ENCODE measurements around the gene CDK5R2.

The CDK5R2 gene

DNA sequence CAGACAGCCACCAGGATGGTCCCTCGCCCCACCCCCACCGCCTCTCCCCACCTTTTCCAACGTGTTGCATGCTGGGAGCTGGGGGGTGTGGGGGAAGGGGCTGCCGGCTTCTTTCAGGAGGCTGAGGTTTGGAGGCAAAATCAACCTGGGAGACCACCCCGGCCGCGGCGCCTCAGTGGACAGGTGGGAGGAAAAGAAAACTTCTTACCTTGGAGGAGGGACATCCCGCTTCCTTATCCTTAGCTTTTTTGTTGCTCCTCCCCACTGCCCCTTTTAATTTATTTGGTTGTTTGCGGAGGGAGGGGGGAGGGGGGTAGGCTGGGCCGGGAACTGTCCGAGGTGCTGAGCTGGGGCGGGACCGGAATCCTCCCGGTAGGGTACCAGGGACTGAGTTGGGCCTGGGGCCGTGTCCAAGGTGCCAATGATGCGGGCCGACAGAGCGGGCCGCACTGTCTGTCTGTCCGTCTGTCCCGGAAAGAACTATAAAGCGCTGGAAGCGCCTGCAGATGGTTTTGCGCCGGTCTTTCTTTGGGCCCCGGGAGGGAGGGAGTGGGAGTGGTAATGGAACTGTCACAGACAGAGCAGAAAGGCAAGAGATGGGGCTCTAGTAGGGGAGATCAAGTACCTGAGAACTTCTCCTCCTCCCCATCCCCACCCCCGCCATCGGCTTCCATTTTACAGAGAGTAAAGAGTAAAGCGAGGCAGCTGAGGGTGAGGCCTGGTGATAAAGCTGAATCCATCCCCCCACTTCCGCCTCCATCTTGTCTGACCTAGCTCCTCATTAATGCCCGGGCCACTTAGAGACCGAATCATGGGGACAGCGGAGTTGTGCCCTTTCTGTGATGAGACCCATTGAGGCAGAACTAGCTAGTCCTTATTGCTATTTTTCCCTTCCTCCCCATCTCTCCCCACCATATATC is 2.4 kb downstream of the CDK5R2 start:
- DNase-seq (ENCODE audit: low spot score) = peak; percentile 81

- DNase-seq (ENCODE audit: low spot score) = peak; percentile 97
These were observed 3.5 kb downstream of the CDK5R2 start for GRCh38 chr2:218962859-218963492.

GRCh38 chr2:218963601-218964000 is 4.1 kb downstream of the CDK5R2 start:
- DNase-seq (ENCODE audit: low spot score) = no peak

GRCh38 chr2:218964041-218964771 is 4.7 kb downstream of the CDK5R2 start:
- DNase-seq (ENCODE audit: low spot score) = no peak

DNA sequence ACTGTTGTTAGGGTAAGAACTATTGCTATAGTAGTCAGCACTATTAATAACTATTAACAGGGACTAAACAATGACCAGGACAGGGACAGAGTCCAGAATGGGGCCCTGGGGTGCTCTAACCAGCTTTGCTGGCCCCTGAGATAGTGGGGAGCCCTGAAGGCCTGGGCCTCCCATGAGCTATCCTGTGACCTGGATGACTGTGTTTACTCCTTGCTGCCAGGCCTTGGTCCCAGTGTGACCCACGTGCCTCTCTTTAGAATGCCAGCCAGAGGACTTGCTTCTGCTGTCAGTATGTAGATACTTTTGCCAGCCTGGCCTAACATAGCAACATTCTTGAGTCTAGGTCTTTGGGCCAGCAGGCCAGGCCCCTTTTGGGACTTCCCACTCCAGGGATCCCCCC is 11.4 kb downstream of the CDK5R2 start:
- DNase-seq (ENCODE audit: low spot score) = no peak

GRCh38 chr2:218975060-218975777 is 15.8 kb downstream of the CDK5R2 start:
- DNase-seq (ENCODE audit: low spot score) = no peak

GRCh38 chr2:218979846-218980734 is 20.6 kb downstream of the CDK5R2 start:
- peak; percentile 93 for DNase-seq (ENCODE audit: low spot score)

DNA sequence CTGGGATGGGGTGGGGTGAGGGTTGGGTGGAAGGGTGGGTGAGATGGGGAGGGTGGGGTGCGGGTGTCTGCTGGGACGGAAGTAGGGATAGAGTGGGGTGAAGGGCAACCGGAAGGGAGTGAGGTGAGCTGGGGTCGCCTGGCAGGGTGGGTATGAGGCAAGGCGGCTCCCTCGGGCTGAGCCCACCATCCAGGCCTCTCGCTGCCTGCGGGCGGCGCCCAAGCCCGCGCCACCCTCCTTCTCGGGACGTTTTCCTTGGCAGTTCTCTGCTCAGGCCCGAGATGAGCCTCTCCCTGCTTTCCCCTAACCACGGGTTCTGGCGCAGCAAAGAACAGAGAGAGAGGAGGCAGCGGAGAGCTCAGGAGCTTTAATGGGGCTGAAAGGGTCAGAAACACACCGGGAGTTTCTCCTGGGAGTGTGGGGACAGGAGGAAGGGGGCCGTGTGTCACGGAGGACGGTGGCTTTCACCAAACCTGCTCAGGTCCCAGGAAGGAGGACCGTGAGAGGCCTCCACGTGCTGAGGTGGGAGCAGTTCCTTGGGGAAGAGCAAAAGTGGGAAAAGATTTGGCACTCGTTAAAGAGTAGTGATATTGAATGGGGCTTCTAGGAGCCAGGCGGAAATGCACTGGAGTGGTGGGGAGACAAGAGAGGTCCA is 21.4 kb downstream of the CDK5R2 start:
- no peak for DNase-seq (ENCODE audit: low spot score)

DNA sequence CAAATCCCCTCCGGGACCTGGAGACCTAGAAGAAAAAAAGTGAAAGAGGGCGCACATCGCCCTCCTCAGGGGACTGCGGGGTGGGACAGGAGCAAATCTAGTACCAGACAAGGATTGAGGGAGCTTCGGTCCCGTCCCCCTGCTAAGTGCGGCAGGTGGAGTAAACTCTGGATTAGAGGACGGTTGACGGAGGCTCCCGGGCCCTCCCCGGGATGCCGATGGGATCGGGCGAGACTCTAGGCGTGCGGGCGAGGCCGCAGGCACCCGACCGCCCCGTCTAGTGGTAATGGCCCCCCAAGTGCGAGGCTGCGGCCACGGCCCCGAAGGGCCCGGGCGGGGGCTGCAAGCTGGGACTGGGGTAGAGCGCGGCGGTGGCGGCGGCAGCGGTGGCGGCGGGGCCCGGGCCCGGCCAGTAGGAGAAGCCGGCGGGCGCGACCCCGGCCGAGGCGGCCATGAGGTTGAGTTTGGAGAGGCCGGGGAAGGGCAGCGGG is 22.0 kb downstream of the CDK5R2 start:
- DNase-seq (ENCODE audit: low spot score) = no peak

- DNase-seq (ENCODE audit: low spot score) = no peak
These were observed 22.6 kb downstream of the CDK5R2 start for GRCh38 chr2:218981881-218982585.

GRCh38 chr2:218982586-218983262 is 23.3 kb downstream of the CDK5R2 start:
- no peak for DNase-seq (ENCODE audit: low spot score)

DNA sequence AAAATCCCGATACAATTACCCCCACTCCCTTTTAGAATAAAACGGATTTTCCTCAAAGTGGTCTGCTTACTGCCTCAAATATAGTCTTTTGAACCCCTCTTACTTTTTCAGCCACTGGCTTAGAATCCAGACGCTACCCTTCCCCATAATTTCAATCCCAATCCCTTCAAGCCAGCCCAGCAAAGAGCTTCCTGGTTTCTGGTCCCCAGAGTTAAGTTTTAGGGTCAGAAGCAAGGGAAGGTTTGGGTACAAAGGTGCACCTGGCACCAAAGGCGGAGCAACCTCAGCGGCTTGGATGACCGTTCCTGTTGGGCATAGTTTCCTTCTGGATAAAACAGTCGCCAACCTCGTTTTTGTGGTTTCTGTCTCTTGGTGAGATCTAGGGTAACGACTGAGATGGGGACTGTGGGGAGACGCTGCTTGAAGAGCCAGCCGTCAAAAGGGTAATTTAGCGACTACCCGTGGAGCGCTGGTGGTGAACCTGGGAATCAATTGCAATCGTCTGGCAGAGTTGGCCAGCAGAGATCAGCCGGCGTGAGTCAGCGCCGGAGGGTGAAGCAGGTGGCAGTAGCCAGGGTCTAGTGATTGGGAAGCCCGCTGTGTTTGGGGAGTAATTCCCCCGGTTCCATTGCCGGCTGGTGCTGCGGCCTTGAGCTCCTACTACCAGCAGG is 23.9 kb downstream of the CDK5R2 start:
- DNase-seq (ENCODE audit: low spot score) = no peak

DNA sequence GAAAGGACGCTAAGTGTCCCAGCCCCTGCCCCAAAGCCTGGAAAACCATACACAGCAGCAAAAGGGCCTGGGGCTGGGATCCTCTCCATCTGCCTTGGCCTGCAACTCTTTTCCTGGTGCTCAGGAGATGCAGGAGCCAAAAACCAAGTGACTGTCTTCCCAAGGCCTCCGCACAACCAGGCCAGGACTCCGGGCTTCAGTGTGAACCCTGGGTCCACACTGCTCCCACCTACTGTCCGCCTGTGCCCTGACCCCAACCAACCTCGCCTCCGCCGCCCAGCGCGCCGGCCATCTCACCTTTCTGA is 24.4 kb downstream of the CDK5R2 start:
- DNase-seq (ENCODE audit: low spot score) = no peak

DNA sequence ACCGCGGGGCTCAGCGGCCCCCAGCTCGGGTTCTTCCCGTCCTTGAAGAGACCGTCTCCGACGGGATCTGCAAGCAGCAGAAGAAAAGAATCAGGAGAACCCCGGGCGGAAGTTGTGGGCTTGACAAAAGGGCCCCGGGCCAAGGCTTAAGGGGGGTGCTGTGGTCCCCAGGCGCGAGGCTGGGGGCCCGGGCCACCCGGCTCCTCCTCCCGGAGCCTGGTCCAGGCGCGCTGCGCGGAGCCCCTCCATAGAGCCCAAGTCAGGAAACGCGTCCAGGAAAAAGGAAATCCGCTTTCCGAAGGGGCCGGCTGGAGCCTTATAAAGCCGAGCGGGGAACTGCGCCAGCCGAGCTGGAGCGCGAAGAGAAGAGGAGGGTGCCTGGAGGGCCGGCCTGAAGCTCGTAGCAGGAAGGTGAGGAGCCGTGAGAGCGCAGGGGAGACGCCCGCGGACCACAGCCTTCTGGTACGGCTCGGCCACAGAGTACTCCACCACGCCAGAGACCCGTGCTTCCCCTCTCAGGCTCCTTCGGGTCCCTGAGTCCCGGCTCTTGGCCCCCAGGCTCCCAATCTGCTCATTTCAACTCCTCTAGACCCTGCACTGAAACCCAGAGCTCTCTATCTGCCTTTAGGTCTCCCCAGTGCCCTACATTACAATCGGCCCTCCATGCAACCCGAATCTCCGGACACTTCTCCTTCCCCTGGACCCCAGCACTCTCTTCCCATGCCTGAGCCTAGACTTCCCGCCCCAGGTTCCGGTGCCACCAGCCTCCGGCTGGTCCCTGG is 25.0 kb downstream of the CDK5R2 start:
- DNase-seq (ENCODE audit: low spot score) = no peak

DNA sequence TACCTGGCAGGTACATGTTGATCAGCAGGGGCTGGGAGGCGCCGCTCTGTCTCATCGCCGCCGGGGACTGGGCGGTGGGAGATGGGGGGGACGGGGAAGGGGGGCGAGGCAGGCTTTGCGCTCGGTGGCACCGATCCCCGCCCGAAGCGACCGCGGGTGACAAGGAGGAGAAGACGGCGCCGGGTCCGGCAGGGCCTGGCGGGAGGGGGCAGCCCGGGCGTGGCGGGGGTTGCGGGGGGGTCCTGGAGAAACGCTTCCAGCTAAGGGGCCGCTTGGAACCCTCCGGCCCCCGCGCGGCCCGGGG is 25.5 kb downstream of the CDK5R2 start, which contains the start of gene FEV:
Gene FEV, minus strand, starts transcription at position 164 of the 304 bp plus-strand sequence. Its CDS starts 109 bp downstream, at position 55.
- no peak for DNase-seq (ENCODE audit: low spot score)

- DNase-seq (ENCODE audit: low spot score) = no peak
These were observed 26.0 kb downstream of the CDK5R2 start for GRCh38 chr2:218985325-218986091.

GRCh38 chr2:218986148-218986761 is 26.8 kb downstream of the CDK5R2 start:
- DNase-seq (ENCODE audit: low spot score) = no peak

All from ecto neural progenitor cell (in vitro differentiated cells).